Thoracic aorta (tissue), 2 donors: ENCODE results near the gene CTLA4. TPM values are rescaled to one million over a fixed set of nuclear protein-coding genes. Genes with fewer than 3 reads are reported as not detected.

ENCODE experiments used
- ATAC-seq: fragments of 150-250 bp; one replicate; pipeline ENCODE4 v1.8.0; 2017; ENCODE audit warnings: low read depth; ENCODE audit not compliant: insufficient number of reproducible peaks, low FRiP score
- DNase-seq: peaks from one replicate; pipeline ENCODE4 v3.0.0-alpha.2; 2020; ENCODE audit warnings: low spot score
- H3K27ac ChIP-seq, 2 donors: fragments of 200-600 bp; sonication (generic); 1 replicate in 1 of 2; 2 replicates in 1 of 2; pipeline ENCODE4 v1.5.1; 2016; ENCODE audit warnings: mild to moderate bottlenecking in 2 of 2, moderate library complexity in 2 of 2
- H3K27me3 ChIP-seq: fragments of 200-600 bp; sonication (generic); replicated peaks from 2 replicates; pipeline ENCODE4 v1.6.0; 2016; ENCODE audit warnings: mild to moderate bottlenecking; ENCODE audit not compliant: insufficient read depth
- H3K36me3 ChIP-seq: fragments of 200-600 bp; sonication (generic); one replicate; pipeline ENCODE4 v1.5.1; 2016
- H3K4me1 ChIP-seq, 2 donors: fragments of 200-600 bp; sonication (generic); 1 replicate in 1 of 2; 2 replicates in 1 of 2; pipeline versions ENCODE4 v1.5.1 to v1.6.0; 2016; ENCODE audit warnings: low read depth in 2 of 2, mild to moderate bottlenecking in 1 of 2; ENCODE audit not compliant: control insufficient read depth in 1 of 2
- H3K4me3 ChIP-seq: fragments of 200-600 bp; sonication (generic); 2 replicates; pipeline ENCODE4 v1.5.1; 2016; ENCODE audit warnings: mild to moderate bottlenecking
- H3K9me3 ChIP-seq: fragments of 200-600 bp; sonication (generic); 2 replicates; pipeline ENCODE4 v1.5.1; 2016
- CTCF ChIP-seq: fragments of 200-600 bp; sonication (generic); IDR thresholded peaks from one replicate; pipeline ENCODE4 v1.5.1; 2019; ENCODE audit warnings: antibody characterized with exemption
- total RNA-seq, 2 donors: library from RNA; depleted of rRNA; stranded (reverse); fragments of >200 nt; gene quantifications; one replicate each; pipeline versions ENCODE4 v1.1.0 to v1.2.3, GENCODE V29; 2016

The CTLA4 gene
- 1 to 10 TPM in 1 of 2 donors, not detected in 1; 1.4 TPM for total RNA-seq

GRCh38 chr2:203867561-203868200 is at the start of gene CTLA4:
CTLA4 (plus strand) TSS chr2:203867771; CDS start chr2:203867943, 172 bp downstream.
- ATAC-seq (no peak), DNase-seq (no peak)
- Histone ChIP-seq H3K4me1 (no peaks in the 10 kb centered on the region), H3K36me3 (no peaks in the 10 kb centered on the region), H3K27me3 (no peaks in the 10 kb centered on the region), H3K9me3 (no peaks in the 10 kb centered on the region), H3K4me3 (no peak within 1 kb of the TSS), H3K27ac (no peak within 1 kb of the TSS)
- no peak for TF ChIP-seq CTCF

- no peak for TF ChIP-seq CTCF
- ATAC-seq: no peak
- no peak overlapping the region for H3K27ac ChIP-seq
- no peaks in the 10 kb centered on the region for H3K9me3 ChIP-seq
- peaks cover 10 to 11% of the 10 kb centered on the region in 2 donors for H3K4me1 ChIP-seq
- H3K36me3 ChIP-seq: no peaks in the 10 kb centered on the region
- no peak overlapping the region for H3K4me3 ChIP-seq
- H3K27me3 ChIP-seq: no peaks in the 10 kb centered on the region
- no peak for DNase-seq
Observed at GRCh38 chr2:203818656-203819055, 48.9 kb upstream of the CTLA4 start.

GRCh38 chr2:203819434-203820133 is 48.0 kb upstream of the CTLA4 start:
- H3K9me3 ChIP-seq: no peaks in the 10 kb centered on the region
- no peak overlapping the region for H3K27ac ChIP-seq
- H3K36me3 ChIP-seq: no peaks in the 10 kb centered on the region
- DNase-seq (no peak), ATAC-seq (no peak)
- no peak overlapping the region for H3K4me3 ChIP-seq
- TF ChIP-seq CTCF: no peak
- no peaks in the 10 kb centered on the region for H3K27me3 ChIP-seq
- H3K4me1 ChIP-seq: peaks cover 10 to 11% of the 10 kb centered on the region in 2 donors

- Histone ChIP-seq H3K4me1 (peaks cover 0 to 5% of the 10 kb centered on the region in 2 donors), H3K36me3 (no peaks in the 10 kb centered on the region), H3K27me3 (no peaks in the 10 kb centered on the region), H3K4me3 (no peak overlapping the region), H3K9me3 (no peaks in the 10 kb centered on the region), H3K27ac (no peak overlapping the region)
- no peak for TF ChIP-seq CTCF
- ATAC-seq (no peak), DNase-seq (no peak)
Observed at GRCh38 chr2:203820969-203821368, 46.6 kb upstream of the CTLA4 start.

GRCh38 chr2:203822240-203822639 is 45.3 kb upstream of the CTLA4 start:
- H3K36me3 ChIP-seq: no peaks in the 10 kb centered on the region
- H3K4me1 ChIP-seq: no peaks in the 10 kb centered on the region
- no peak for TF ChIP-seq CTCF
- H3K27me3 ChIP-seq: no peaks in the 10 kb centered on the region
- ATAC-seq (no peak), DNase-seq (no peak)
- H3K4me3 ChIP-seq: no peak overlapping the region
- H3K27ac ChIP-seq: no peak overlapping the region
- no peaks in the 10 kb centered on the region for H3K9me3 ChIP-seq
